HepG2 (cell line): ENCODE data around the gene ELAVL2. TPM values are rescaled to one million over a fixed set of nuclear protein-coding genes. Genes with fewer than 3 reads are reported as not detected.

Source experiments
- ATAC-seq: fragments of 200-7000 bp; cut with Tn5 transposase; 3 replicates; pipeline ENCODE4 v1.9.1; 2020; ENCODE audit warnings: mild to moderate bottlenecking, moderate library complexity
- BruUV-seq: library from RNA; stranded (reverse); fragments of 400-500 nt; replicated peaks from 2 replicates; lab custom pipeline; 2021; lab: Mats Ljungman, UMichigan
- CTCF ChIA-PET: fragments of 300-600 bp; formaldehyde crosslinking; extraction: SDS; loops from one replicate; lab custom pipeline; 2021; ENCODE audit warnings: low total read pairs, inconsistent platforms, low intra/inter-chr PET ratio; lab: Yijun Ruan, JAX
- POLR2A ChIA-PET: fragments of 350-600 bp; sonication (Branson Sonifier 250); formaldehyde crosslinking; loops from one replicate; lab custom pipeline; 2020; ENCODE audit warnings: antibody characterized with exemption, inconsistent platforms; lab: Yijun Ruan, JAX
- DNase-seq: peaks from one replicate; pipeline ENCODE4 v3.0.0-alpha.2; 2015; ENCODE audit warnings: low spot score
- FAIRE-seq: peaks from 3 replicates; lab custom pipeline; 2011; peaks lifted over from hg19 to GRCh38; lab: Jason Lieb, UNC
- H2AFZ ChIP-seq: one replicate; pipeline ENCODE4 v1.6.1; 2011; ENCODE audit warnings: low read length, inconsistent platforms
- H3K27ac ChIP-seq: fragments of 300-600 bp; 3 replicates; pipeline ENCODE4 v1.8.0; 2011; ENCODE audit warnings: mixed run types, mild to moderate bottlenecking, mixed read lengths, low read length, inconsistent platforms; ENCODE audit not compliant: insufficient read depth; ENCODE audit errors: extremely low read length
- H3K27me3 ChIP-seq, 2 experiments: fragments of 200-600 bp in 1 of 2; 2 replicates in 1 of 2; 3 replicates in 1 of 2; pipeline versions ENCODE4 v1.6.0 to v1.8.0; 2011; ENCODE audit warnings: low read length in 2 of 2, mild to moderate bottlenecking in 2 of 2, moderate library complexity in 2 of 2, inconsistent platforms in 1 of 2; ENCODE audit not compliant: insufficient read depth in 2 of 2, control insufficient read depth in 1 of 2
- H3K36me3 ChIP-seq, 2 experiments: fragments of 200-600 bp in 1 of 2; replicated peaks in 1 of 2; 2 replicates in 1 of 2; 3 replicates in 1 of 2; pipeline versions ENCODE4 v1.5.1 to v1.8.0; 2011; ENCODE audit warnings: low read length in 2 of 2, inconsistent platforms in 1 of 2; ENCODE audit not compliant: insufficient read depth in 2 of 2, control insufficient read depth in 1 of 2
- H3K4me1 ChIP-seq: 2 replicates; pipeline ENCODE4 v1.5.1; 2012; ENCODE audit warnings: low read length, inconsistent platforms; ENCODE audit not compliant: insufficient read depth
- H3K4me2 ChIP-seq: 2 replicates; pipeline ENCODE4 v1.6.0; 2011; ENCODE audit warnings: low read depth, low read length, inconsistent platforms
- H3K4me3 ChIP-seq, 3 experiments: fragments of 200-600 bp in 1 of 3; sonication (generic), shearing (Covaris generic) in 1 of 3; replicated peaks in 1 of 3; 2 replicates each; pipeline ENCODE4 v1.5.1; 2011 to 2016; ENCODE audit warnings: low read length in 3 of 3, inconsistent platforms in 2 of 3, low read depth in 2 of 3, mild to moderate bottlenecking in 2 of 3, control low read depth in 1 of 3, mixed read lengths in 1 of 3; ENCODE audit not compliant: insufficient read depth in 1 of 3
- H3K79me2 ChIP-seq: one replicate; pipeline ENCODE4 v1.6.1; 2011; ENCODE audit warnings: low read length, inconsistent platforms; ENCODE audit not compliant: insufficient read depth
- H3K9ac ChIP-seq: 2 replicates; pipeline ENCODE4 v1.6.0; 2011; ENCODE audit warnings: mild to moderate bottlenecking, low read depth, low read length, inconsistent platforms; ENCODE audit not compliant: insufficient read depth
- H3K9me3 ChIP-seq: 2 replicates; pipeline ENCODE4 v1.5.1; 2012; ENCODE audit warnings: mild to moderate bottlenecking, low read length
- H4K20me1 ChIP-seq: 2 replicates; pipeline ENCODE4 v1.6.0; 2011; ENCODE audit warnings: inconsistent platforms, mild to moderate bottlenecking, low read length, moderate library complexity; ENCODE audit not compliant: insufficient read depth
- ARNT2 ChIP-seq: sonication (generic); formaldehyde crosslinking; IDR thresholded peaks from 2 replicates; pipeline ENCODE4 v1.8.0; 2022; ENCODE audit warnings: mild to moderate bottlenecking, low read depth, missing genetic modification reagents, moderate library complexity
- ELF3 ChIP-seq: IDR thresholded peaks from 2 replicates; pipeline ENCODE4 v1.6.1; 2016; ENCODE audit warnings: missing genetic modification reagents, missing compliant biosample characterization
- GABPA ChIP-seq, 2 experiments: IDR thresholded peaks; 2 replicates each; pipeline ENCODE4 v1.6.1; 2011 to 2016; ENCODE audit warnings: low read depth in 2 of 2, low read length in 1 of 2, missing biosample characterization in 1 of 2, missing genetic modification characterization in 1 of 2
- HOXD1 ChIP-seq: sonication (generic); formaldehyde crosslinking; IDR thresholded peaks from 2 replicates; pipeline ENCODE4 v1.5.0; 2020; ENCODE audit warnings: missing genetic modification reagents
- MLLT10 ChIP-seq: sonication (generic); formaldehyde crosslinking; IDR thresholded peaks from 2 replicates; pipeline ENCODE4 v1.4.0; 2020; ENCODE audit warnings: missing genetic modification reagents
- PAX8 ChIP-seq: sonication (generic); formaldehyde crosslinking; IDR thresholded peaks from 2 replicates; pipeline ENCODE4 v1.8.0; 2022; ENCODE audit warnings: mild to moderate bottlenecking, missing genetic modification reagents, borderline replicate concordance
- SMAD3 ChIP-seq: sonication (generic); formaldehyde crosslinking; IDR thresholded peaks from 2 replicates; pipeline ENCODE4 v1.4.0; 2020; ENCODE audit warnings: missing genetic modification reagents
- SP1 ChIP-seq, 2 experiments: fragments of 450-650 bp in 1 of 2; sonication (generic) in 1 of 2; formaldehyde crosslinking in 1 of 2; IDR thresholded peaks; 2 replicates each; pipeline versions ENCODE4 v1.4.0 to v1.6.1; 2016 to 2020; ENCODE audit warnings: missing genetic modification reagents in 1 of 2
- SRSF1 ChIP-seq: fragments of 200-400 bp; formaldehyde crosslinking; optimal IDR thresholded peaks from 2 replicates; pipeline ENCODE3; 2017; ENCODE audit warnings: mild to moderate bottlenecking, low read depth, low read length, moderate library complexity
- U2AF2 ChIP-seq: fragments of 200-400 bp; formaldehyde crosslinking; IDR thresholded peaks from 2 replicates; pipeline ENCODE4 v1.6.1; 2017; ENCODE audit warnings: low read depth, mild to moderate bottlenecking, low read length
- ZBTB7A ChIP-seq: sonication (generic); formaldehyde crosslinking; IDR thresholded peaks from 2 replicates; pipeline ENCODE4 v1.8.0; 2022; ENCODE audit warnings: mild to moderate bottlenecking, missing genetic modification reagents
- ZBTB7B ChIP-seq: sonication (generic); formaldehyde crosslinking; IDR thresholded peaks from 2 replicates; pipeline ENCODE4 v1.4.0; 2020; ENCODE audit warnings: missing genetic modification reagents
- ZNF703 ChIP-seq: sonication (generic); formaldehyde crosslinking; IDR thresholded peaks from 2 replicates; pipeline ENCODE4 v1.5.1; 2020; ENCODE audit warnings: missing genetic modification reagents, mild to moderate bottlenecking, moderate library complexity, borderline replicate concordance
- ZNF782 ChIP-seq: sonication (generic); formaldehyde crosslinking; IDR thresholded peaks from 2 replicates; pipeline ENCODE4 v1.4.0; 2020; ENCODE audit warnings: missing genetic modification reagents, mild to moderate bottlenecking, borderline replicate concordance
- ZZZ3 ChIP-seq: sonication (generic); formaldehyde crosslinking; IDR thresholded peaks from 2 replicates; pipeline ENCODE4 v1.4.0; 2020; ENCODE audit warnings: missing genetic modification reagents, mild to moderate bottlenecking, borderline replicate concordance
- WGBS: methylation state at CpG from one replicate; pipeline ENCODE4 v1.1.6; 2017; ENCODE audit warnings: low lambda C conversion rate; 5-methylcytosine and 5-hydroxymethylcytosine counted together
- in situ Hi-C: cut with HindIII; loops from 2 replicates; pipeline ENCODE4 v1.10.0; 2017; ENCODE audit warnings: low pct_unique_long_range_greater_than_20kb; ENCODE audit not compliant: extremely low pct_ligation_motif_present
- intact Hi-C: fragments of 100-400 bp; cut with micrococcal nuclease; formaldehyde crosslinking; loops from one replicate; pipeline ENCODE4 v1.10.0; 2022; ENCODE audit not compliant: unreplicated experiment
- polyA plus RNA-seq, 8 experiments: library from polyadenylated mRNA; depleted of rRNA in 3 of 8; stranded (reverse) in 7 of 8; unstranded in 1 of 8; fragments of >200 nt; fragmentation: Illumina TruSeq in 4 of 8; extraction: Trizol in 4 of 8; gene quantifications; 2 replicates each; pipeline versions ENCODE4 v1.2.1 to v1.2.3, GENCODE V29; 2011 to 2016; ENCODE audit warnings: low read depth in 4 of 8, missing spikeins in 1 of 8, mixed read lengths in 1 of 8; ENCODE audit not compliant: insufficient read depth in 1 of 8
- total RNA-seq, 5 experiments: library from RNA; depleted of rRNA; stranded (reverse); fragments of >200 nt; fragmentation: Illumina TruSeq; extraction: Trizol; gene quantifications; 2 replicates each; pipeline ENCODE4 v1.2.3, GENCODE V29; 2016; ENCODE audit warnings: low read depth in 1 of 5
- TF ChIP-seq, protein P1 (sequence below): sonication (generic); formaldehyde crosslinking; conservative IDR thresholded peaks from 2 replicates; pipeline ENCODE4 v1.4.0; 2020; ENCODE audit warnings: missing genetic modification reagents
- TF ChIP-seq, protein P2 (sequence below): sonication (generic); formaldehyde crosslinking; IDR thresholded peaks from 2 replicates; pipeline ENCODE4 v1.5.1; 2020; ENCODE audit warnings: mild to moderate bottlenecking, missing genetic modification reagents, moderate library complexity

Gene ELAVL2
- total and polyA plus RNA-seq, 2 of the 13 experiments (the other 11 are each of a cell fraction or from before 2014, with no cell fraction given), result not detected

DNA sequence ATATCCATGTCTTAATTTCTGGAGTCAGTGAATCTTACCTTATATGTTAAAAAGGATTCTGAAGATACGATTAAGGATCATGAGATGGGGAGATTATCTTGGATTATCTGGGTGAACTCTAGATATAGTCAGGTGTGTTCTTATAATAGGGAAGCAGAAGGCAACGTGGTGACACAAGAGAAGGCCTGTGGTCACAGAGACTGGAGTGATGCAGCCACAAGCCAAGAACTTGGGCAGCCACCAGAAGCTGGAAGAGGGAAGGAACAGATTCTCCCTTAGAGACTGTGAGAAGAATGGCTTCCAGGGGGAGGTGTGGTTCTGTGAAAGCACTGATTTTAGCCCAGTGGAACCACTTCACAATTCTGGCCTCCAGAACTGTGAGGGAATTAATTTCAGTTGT is 177.4 kb downstream of the ELAVL2 start:
- ATAC-seq (no peak), FAIRE-seq (no peak), DNase-seq (no peak)
- no peak overlapping the region for H3K27ac ChIP-seq
- ChIA-PET POLR2A (no interaction called here), CTCF (no interaction called here)
- 0 out of 2 replicates have a peak, but pooled peaks cover 3% of the 10 kb centered on the region for H3K9me3 ChIP-seq
- H3K79me2 ChIP-seq, result no peaks in the 10 kb centered on the region
- TF ChIP-seq HOXD1 (CRISPR knock-in tag), result no peak
- TF ChIP-seq PAX8 (CRISPR knock-in tag), result no peak
- TF ChIP-seq ZBTB7A, result no peak
- TF ChIP-seq U2AF2, result no peak
- no peak for TF ChIP-seq ZZZ3 (CRISPR knock-in tag)
- TF ChIP-seq GABPA (IDR thresholded peaks at IDR 0.05; ENCODE audit: low read depth, low read length), result no peak
- TF ChIP-seq GABPA (CRISPR knock-in tag; IDR thresholded peaks at IDR 0.05; ENCODE audit: low read depth), result no peak
- TF ChIP-seq MLLT10 (CRISPR knock-in tag), result no peak
- TF ChIP-seq ZNF703 (CRISPR knock-in tag), result no peak
- TF ChIP-seq SMAD3 (CRISPR knock-in tag), result no peak
- TF ChIP-seq ZBTB7B (CRISPR knock-in tag), result no peak
- TF ChIP-seq, protein P1, sequence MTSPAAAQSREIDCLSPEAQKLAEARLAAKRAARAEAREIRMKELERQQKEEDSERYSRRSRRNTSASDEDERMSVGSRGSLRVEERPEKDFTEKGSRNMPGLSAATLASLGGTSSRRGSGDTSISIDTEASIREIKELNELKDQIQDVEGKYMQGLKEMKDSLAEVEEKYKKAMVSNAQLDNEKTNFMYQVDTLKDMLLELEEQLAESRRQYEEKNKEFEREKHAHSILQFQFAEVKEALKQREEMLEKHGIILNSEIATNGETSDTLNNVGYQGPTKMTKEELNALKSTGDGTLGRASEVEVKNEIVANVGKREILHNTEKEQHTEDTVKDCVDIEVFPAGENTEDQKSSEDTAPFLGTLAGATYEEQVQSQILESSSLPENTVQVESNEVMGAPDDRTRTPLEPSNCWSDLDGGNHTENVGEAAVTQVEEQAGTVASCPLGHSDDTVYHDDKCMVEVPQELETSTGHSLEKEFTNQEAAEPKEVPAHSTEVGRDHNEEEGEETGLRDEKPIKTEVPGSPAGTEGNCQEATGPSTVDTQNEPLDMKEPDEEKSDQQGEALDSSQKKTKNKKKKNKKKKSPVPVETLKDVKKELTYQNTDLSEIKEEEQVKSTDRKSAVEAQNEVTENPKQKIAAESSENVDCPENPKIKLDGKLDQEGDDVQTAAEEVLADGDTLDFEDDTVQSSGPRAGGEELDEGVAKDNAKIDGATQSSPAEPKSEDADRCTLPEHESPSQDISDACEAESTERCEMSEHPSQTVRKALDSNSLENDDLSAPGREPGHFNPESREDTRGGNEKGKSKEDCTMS (CRISPR knock-in tag), result no peak
- no peak for TF ChIP-seq ZNF782 (CRISPR knock-in tag)
- no peak for TF ChIP-seq ARNT2
- no peak for TF ChIP-seq SP1 (IDR thresholded peaks at IDR 0.05)
- TF ChIP-seq SP1 (CRISPR knock-in tag; IDR thresholded peaks at IDR 0.05), result no peak
- TF ChIP-seq SRSF1, result no peak
- TF ChIP-seq ELF3 (CRISPR knock-in tag), result no peak
- TF ChIP-seq, protein P2, sequence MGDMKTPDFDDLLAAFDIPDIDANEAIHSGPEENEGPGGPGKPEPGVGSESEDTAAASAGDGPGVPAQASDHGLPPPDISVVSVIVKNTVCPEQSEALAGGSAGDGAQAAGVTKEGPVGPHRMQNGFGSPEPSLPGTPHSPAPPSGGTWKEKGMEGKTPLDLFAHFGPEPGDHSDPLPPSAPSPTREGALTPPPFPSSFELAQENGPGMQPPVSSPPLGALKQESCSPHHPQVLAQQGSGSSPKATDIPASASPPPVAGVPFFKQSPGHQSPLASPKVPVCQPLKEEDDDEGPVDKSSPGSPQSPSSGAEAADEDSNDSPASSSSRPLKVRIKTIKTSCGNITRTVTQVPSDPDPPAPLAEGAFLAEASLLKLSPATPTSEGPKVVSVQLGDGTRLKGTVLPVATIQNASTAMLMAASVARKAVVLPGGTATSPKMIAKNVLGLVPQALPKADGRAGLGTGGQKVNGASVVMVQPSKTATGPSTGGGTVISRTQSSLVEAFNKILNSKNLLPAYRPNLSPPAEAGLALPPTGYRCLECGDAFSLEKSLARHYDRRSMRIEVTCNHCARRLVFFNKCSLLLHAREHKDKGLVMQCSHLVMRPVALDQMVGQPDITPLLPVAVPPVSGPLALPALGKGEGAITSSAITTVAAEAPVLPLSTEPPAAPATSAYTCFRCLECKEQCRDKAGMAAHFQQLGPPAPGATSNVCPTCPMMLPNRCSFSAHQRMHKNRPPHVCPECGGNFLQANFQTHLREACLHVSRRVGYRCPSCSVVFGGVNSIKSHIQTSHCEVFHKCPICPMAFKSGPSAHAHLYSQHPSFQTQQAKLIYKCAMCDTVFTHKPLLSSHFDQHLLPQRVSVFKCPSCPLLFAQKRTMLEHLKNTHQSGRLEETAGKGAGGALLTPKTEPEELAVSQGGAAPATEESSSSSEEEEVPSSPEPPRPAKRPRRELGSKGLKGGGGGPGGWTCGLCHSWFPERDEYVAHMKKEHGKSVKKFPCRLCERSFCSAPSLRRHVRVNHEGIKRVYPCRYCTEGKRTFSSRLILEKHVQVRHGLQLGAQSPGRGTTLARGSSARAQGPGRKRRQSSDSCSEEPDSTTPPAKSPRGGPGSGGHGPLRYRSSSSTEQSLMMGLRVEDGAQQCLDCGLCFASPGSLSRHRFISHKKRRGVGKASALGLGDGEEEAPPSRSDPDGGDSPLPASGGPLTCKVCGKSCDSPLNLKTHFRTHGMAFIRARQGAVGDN (CRISPR knock-in tag), result no peak
- no peaks in the 10 kb centered on the region for H3K27me3 ChIP-seq
- no peaks in the 10 kb centered on the region for H3K36me3 ChIP-seq
- H3K4me3 ChIP-seq, result no peak overlapping the region
- no peaks in the 10 kb centered on the region for H3K4me1 ChIP-seq
- in situ Hi-C loops, result no loop called here
- H4K20me1 ChIP-seq, result no peaks in the 10 kb centered on the region
- BruUV-seq, result no TSS peak
- H3K9ac ChIP-seq, result no peak overlapping the region
- no peak overlapping the region for H2AFZ ChIP-seq
- 31% methylated on average over 2 of the region's 2 CpGs for whole genome bisulfite sequencing
- no peak overlapping the region for H3K4me2 ChIP-seq
- intact Hi-C loops, result no loop called here
